H7 (cell line): ENCODE data around the gene IDH3A. TPM values are rescaled to one million over a fixed set of nuclear protein-coding genes. Genes with fewer than 3 reads are reported as not detected.

Source experiments
- DNase-seq: peaks from one replicate; pipeline ENCODE4 v3.0.0; 2012
- H3K27me3 ChIP-seq: 2 replicates; pipeline ENCODE4 v1.6.0; 2011; ENCODE audit warnings: mild to moderate bottlenecking, low read length; ENCODE audit not compliant: control insufficient read depth, insufficient read depth
- H3K36me3 ChIP-seq: replicated peaks from 2 replicates; pipeline ENCODE4 v1.5.1; 2011; ENCODE audit warnings: low read length; ENCODE audit not compliant: control insufficient read depth, insufficient read depth
- H3K4me3 ChIP-seq: 2 replicates; pipeline ENCODE4 v1.5.1; 2011; ENCODE audit warnings: low read depth, mild to moderate bottlenecking, control low read depth, low read length, moderate library complexity; ENCODE audit not compliant: insufficient read depth
- total RNA-seq: library from RNA; depleted of rRNA; stranded (reverse); fragments of >200 nt; shearing (Covaris generic); gene quantifications from 2 replicates; pipeline ENCODE4 v1.2.3, GENCODE V29; 2014

IDH3A gene
- total RNA-seq, 1 experiment from 2014 or later: 27.4 TPM

GRCh38 chr15:78170848-78171773 is 21.9 kb downstream of the IDH3A start:
- Histone ChIP-seq H3K4me3 (no peak overlapping the region), H3K36me3 (peaks cover 11% of the 10 kb centered on the region), H3K27me3 (no peaks in the 10 kb centered on the region)
- DNase-seq: no peak

GRCh38 chr15:78171864-78172472 is 22.8 kb downstream of the IDH3A start:
- Histone ChIP-seq H3K36me3 (peaks cover 11% of the 10 kb centered on the region), H3K4me3 (no peak overlapping the region), H3K27me3 (no peaks in the 10 kb centered on the region)
- no peak for DNase-seq

GRCh38 chr15:78174401-78174800 is 25.2 kb downstream of the IDH3A start:
- Histone ChIP-seq H3K36me3 (peaks cover 6% of the 10 kb centered on the region), H3K27me3 (no peaks in the 10 kb centered on the region), H3K4me3 (no peak overlapping the region)
- DNase-seq: no peak

GRCh38 chr15:78175330-78175729 is 26.2 kb downstream of the IDH3A start:
- Histone ChIP-seq H3K4me3 (no peak overlapping the region), H3K36me3 (peaks cover 1% of the 10 kb centered on the region), H3K27me3 (no peaks in the 10 kb centered on the region)
- DNase-seq: no peak

DNA sequence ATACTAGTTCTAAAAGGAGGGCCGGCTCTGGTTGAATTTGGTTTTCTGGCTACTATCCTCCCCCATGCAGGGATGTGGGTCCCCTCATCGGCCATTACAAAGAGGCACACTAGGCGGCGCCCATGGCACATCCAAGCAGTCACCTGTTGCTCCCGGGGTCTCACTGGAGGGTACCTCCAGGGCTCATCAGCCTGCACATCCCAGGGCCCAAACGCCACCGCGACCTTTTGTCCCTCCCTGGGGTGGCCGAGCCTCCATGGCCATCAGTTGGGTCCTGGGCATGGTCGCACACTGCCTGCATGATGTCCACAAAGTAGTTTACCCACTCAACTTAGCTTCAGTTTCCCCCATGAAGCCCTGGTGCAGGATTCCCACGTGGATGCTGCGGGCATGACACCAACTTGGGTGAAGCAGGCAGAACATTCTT is 28.3 kb downstream of the IDH3A start:
- DNase-seq: peak; percentile 93
- H3K27me3 ChIP-seq: no peaks in the 10 kb centered on the region
- H3K36me3 ChIP-seq: no peaks in the 10 kb centered on the region
- no peak overlapping the region for H3K4me3 ChIP-seq

GRCh38 chr15:78178064-78178463 is 28.9 kb downstream of the IDH3A start:
- DNase-seq: no peak
- Histone ChIP-seq H3K4me3 (no peak overlapping the region), H3K27me3 (no peaks in the 10 kb centered on the region), H3K36me3 (no peaks in the 10 kb centered on the region)

GRCh38 chr15:78179286-78179840 is 30.2 kb downstream of the IDH3A start:
- H3K36me3 ChIP-seq: no peaks in the 10 kb centered on the region
- DNase-seq: no peak
- no peak overlapping the region for H3K4me3 ChIP-seq
- H3K27me3 ChIP-seq: no peaks in the 10 kb centered on the region

GRCh38 chr15:78179906-78180305 is 30.7 kb downstream of the IDH3A start:
- Histone ChIP-seq H3K36me3 (no peaks in the 10 kb centered on the region), H3K4me3 (no peak overlapping the region), H3K27me3 (no peaks in the 10 kb centered on the region)
- DNase-seq: no peak

- peak; percentile 18 for DNase-seq
Measured at GRCh38 chr15:78182336-78182700, 33.2 kb downstream of the IDH3A start.

GRCh38 chr15:78182821-78183220 is 33.7 kb downstream of the IDH3A start:
- no peak overlapping the region for H3K4me3 ChIP-seq
- no peaks in the 10 kb centered on the region for H3K27me3 ChIP-seq
- H3K36me3 ChIP-seq: no peaks in the 10 kb centered on the region
- no peak for DNase-seq

More at GRCh38 chr15:78182336-78182700, 33.2 kb downstream of the IDH3A start:
- Histone ChIP-seq H3K4me3 (no peak overlapping the region), H3K27me3 (no peaks in the 10 kb centered on the region), H3K36me3 (no peaks in the 10 kb centered on the region)

DNA sequence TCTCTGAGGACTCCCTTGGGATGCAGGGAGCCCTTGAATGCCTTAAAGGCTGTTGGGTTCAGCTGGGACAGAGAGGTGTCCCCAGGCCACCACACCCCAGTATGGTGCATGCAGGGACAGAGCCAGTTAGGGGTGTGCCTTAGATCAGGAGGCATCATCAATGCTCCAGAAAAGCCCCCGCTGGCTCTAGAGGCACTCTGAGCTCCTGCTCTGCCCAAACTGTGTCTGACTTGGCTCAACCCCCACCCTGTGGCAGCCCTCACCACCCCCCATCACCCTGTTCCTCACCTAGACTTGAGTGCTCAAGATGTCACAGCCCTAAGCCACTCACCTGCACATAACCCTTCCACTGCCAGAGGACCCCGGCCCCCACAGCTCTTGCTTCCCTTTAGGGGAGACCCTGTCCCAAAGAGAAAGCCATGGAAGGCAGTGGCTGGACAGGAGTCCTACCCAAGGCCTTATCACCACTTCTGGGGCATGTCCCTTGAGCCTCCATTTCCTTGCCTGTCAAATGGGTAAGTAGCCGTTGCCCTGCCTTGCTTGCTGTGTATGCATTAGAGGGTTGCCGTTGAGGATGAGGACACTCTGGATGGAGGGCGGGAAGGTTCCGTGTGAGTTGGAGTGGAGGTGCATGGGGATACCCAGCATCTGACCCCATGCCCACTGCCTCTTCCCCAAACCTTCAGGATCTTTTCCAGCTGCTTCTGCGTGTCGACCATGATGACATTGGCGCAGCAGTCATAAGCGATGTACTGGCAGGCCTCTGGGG is 43.8 kb downstream of the IDH3A start:
- Histone ChIP-seq H3K27me3 (no peaks in the 10 kb centered on the region), H3K36me3 (no peaks in the 10 kb centered on the region), H3K4me3 (no peak overlapping the region)
- peak; percentile 10 for DNase-seq

GRCh38 chr15:78193731-78194567 is 44.8 kb downstream of the IDH3A start:
- DNase-seq: peak; percentile 36
- Histone ChIP-seq H3K36me3 (no peaks in the 10 kb centered on the region), H3K4me3 (no peak overlapping the region), H3K27me3 (no peaks in the 10 kb centered on the region)

- peak; percentile 47 for DNase-seq
Measured at GRCh38 chr15:78194568-78194925, 45.4 kb downstream of the IDH3A start.

GRCh38 chr15:78195735-78196201 is 46.6 kb downstream of the IDH3A start:
- H3K27me3 ChIP-seq: no peaks in the 10 kb centered on the region
- peak; percentile 91 for DNase-seq
- no peak overlapping the region for H3K4me3 ChIP-seq
- H3K36me3 ChIP-seq: no peaks in the 10 kb centered on the region

More at GRCh38 chr15:78194568-78194925, 45.4 kb downstream of the IDH3A start:
- Histone ChIP-seq H3K4me3 (no peak overlapping the region), H3K36me3 (no peaks in the 10 kb centered on the region), H3K27me3 (no peaks in the 10 kb centered on the region)
